Type B pancreatic cell (in vitro differentiated cells): Measurements from ENCODE around the gene CCDC183. TPM values are rescaled to one million over a fixed set of nuclear protein-coding genes. Genes with fewer than 3 reads are reported as not detected.
"Not testable (repeated sequence)": the region's sequence is repeated elsewhere in the genome, so short reads cannot be mapped to it uniquely, and the experiment has no call there.

Experiments used
- DNase-seq: peaks from one replicate; pipeline ENCODE4 v3.0.0; 2021; ENCODE audit warnings: mixed read lengths; ENCODE audit not compliant: unreplicated experiment; ENCODE audit errors: extremely low spot score
- H3K27ac Mint-ChIP-seq: 2 replicates; pipeline ENCODE4 v1.8.0; 2021; ENCODE audit warnings: mild to moderate bottlenecking, mixed read lengths
- H3K27me3 Mint-ChIP-seq: 2 replicates; pipeline ENCODE4 v1.8.0; 2021; ENCODE audit warnings: mixed read lengths
- H3K36me3 Mint-ChIP-seq: 2 replicates; pipeline ENCODE4 v1.8.0; 2021; ENCODE audit warnings: mixed read lengths
- H3K4me1 Mint-ChIP-seq: one replicate; pipeline ENCODE4 v1.8.0; 2021; ENCODE audit warnings: mixed read lengths; ENCODE audit not compliant: unreplicated experiment
- H3K4me3 Mint-ChIP-seq: 2 replicates; pipeline ENCODE4 v1.8.0; 2021; ENCODE audit warnings: mild to moderate bottlenecking, mixed read lengths
- H3K9me3 Mint-ChIP-seq: 2 replicates; pipeline ENCODE4 v1.8.0; 2021; ENCODE audit warnings: mixed read lengths
- CTCF ChIP-seq: fragments of 200-600 bp; sonication (generic); conservative IDR thresholded peaks from 2 replicates; pipeline ENCODE4 v1.5.0; 2021; ENCODE audit warnings: antibody characterized with exemption, mild to moderate bottlenecking
- total RNA-seq: library from RNA; stranded (reverse); gene quantifications from 2 replicates; pipeline ENCODE4 v1.2.1, GENCODE V29; 2021; ENCODE audit warnings: low replicate concordance

The CCDC183 gene
- total RNA-seq, 1 donor from 2014 or later, result 2.9 TPM

- Mint-ChIP-seq H3K9me3 (no peaks in the 10 kb centered on the region), H3K27me3 (no peaks in the 10 kb centered on the region), H3K36me3 (no peaks in the 10 kb centered on the region), H3K4me3 (peak overlapping the region; percentile 48), H3K4me1 (peaks cover 6% of the 10 kb centered on the region), H3K27ac (peak overlapping the region; percentile 52)
- DNase-seq, result no peak
- TF ChIP-seq CTCF, result no peak
Observed at GRCh38 chr9:136840140-136840876, 44.2 kb downstream of the CCDC183 start.

- Mint-ChIP-seq H3K36me3 (no peaks in the 10 kb centered on the region), H3K9me3 (no peaks in the 10 kb centered on the region), H3K4me3 (peak overlapping the region; percentile 25), H3K27me3 (no peaks in the 10 kb centered on the region), H3K4me1 (peaks cover 6% of the 10 kb centered on the region), H3K27ac (peak overlapping the region; percentile 75)
- no peak for TF ChIP-seq CTCF
- DNase-seq, result no peak
Observed at GRCh38 chr9:136840877-136841645, 44.9 kb downstream of the CCDC183 start.

GRCh38 chr9:136841646-136842379 lies 45.7 kb downstream of the CCDC183 start:
- DNase-seq, H3K9me3 Mint-ChIP-seq, H3K27me3 Mint-ChIP-seq, H3K36me3 Mint-ChIP-seq, H3K4me1 Mint-ChIP-seq: not testable (repeated sequence)
- H3K4me3 Mint-ChIP-seq, result peak overlapping the region; percentile 76
- peak overlapping the region; percentile 75 for H3K27ac Mint-ChIP-seq

- H3K4me3 Mint-ChIP-seq, result peak within 1 kb of the TSS; percentile 76
- peak within 1 kb of the TSS; percentile 75 for H3K27ac Mint-ChIP-seq
- not testable (repeated sequence) for H3K36me3 Mint-ChIP-seq, H3K27me3 Mint-ChIP-seq, H3K4me1 Mint-ChIP-seq, H3K9me3 Mint-ChIP-seq
- peak; percentile 90 for DNase-seq
- TF ChIP-seq CTCF, result peak; percentile 96
Observed at GRCh38 chr9:136842380-136842948, 46.3 kb downstream of the CCDC183 start, which contains the start of gene AJM1. Gene AJM1, plus strand, starts transcription at chr9:136842478. Its CDS starts 1,937 bp downstream, at chr9:136844415.

DNA sequence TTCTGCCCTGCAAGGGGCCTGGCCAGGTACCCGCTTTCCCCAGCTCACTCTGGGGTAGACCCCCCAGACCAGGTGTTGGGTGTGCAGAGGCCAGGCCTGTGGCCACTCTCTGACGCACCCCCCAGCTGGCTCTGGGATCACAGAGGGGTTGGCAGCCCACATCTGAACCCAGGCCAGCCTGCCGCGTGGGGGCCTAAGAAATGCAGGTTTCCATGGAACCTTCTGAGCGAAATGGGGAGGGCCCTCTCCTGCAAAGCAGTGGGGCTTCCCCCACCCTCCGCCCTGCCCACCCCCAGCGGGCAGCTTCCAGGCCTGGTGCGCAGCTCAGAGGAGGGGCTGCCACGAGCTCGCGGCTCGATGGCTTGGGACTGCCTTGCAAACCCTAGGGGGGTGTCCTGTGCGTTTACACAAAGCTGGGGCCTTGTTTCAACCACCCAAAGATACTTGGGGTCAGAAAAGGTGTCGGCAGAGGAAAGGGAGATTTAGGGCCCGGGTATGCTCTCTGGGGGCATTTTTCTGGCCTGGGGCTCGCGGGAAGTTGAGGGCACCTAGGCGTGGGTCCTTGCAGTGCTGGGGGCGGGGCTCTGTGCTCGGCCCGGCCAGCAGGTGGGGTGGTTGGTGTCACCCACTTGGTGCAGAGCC lies 47.1 kb downstream of the CCDC183 start:
- not testable (repeated sequence) for H3K4me1 Mint-ChIP-seq, DNase-seq, H3K36me3 Mint-ChIP-seq, H3K27me3 Mint-ChIP-seq, H3K27ac Mint-ChIP-seq, H3K9me3 Mint-ChIP-seq
- H3K4me3 Mint-ChIP-seq, result peak overlapping the region; percentile 17
